NB4 (cell line): ENCODE data around the gene TGFBR1.

Source experiments
- DNase-seq: peaks from one replicate; pipeline ENCODE4 v3.0.0; 2010; ENCODE audit warnings: low read depth
- H3K4me3 ChIP-seq: one replicate; pipeline ENCODE4 v1.5.1; 2011; ENCODE audit warnings: mild to moderate bottlenecking, low read depth, low read length, moderate library complexity
- MYC ChIP-seq: IDR thresholded peaks from 2 replicates; pipeline ENCODE4 v1.6.1; 2011; ENCODE audit warnings: low read depth, low read length
- POLR2A ChIP-seq: IDR thresholded peaks from 2 replicates; pipeline ENCODE4 v1.6.1; 2011; ENCODE audit warnings: mild to moderate bottlenecking; ENCODE audit not compliant: insufficient read length; ENCODE audit errors: extremely low read depth
- TF ChIP-seq, protein P1 (sequence below): IDR thresholded peaks from 2 replicates; pipeline ENCODE4 v1.6.1; 2011; ENCODE audit warnings: low read depth, low read length
- TF ChIP-seq, protein P2 (sequence below): IDR thresholded peaks from one replicate; pipeline ENCODE4 v1.5.1; 2012; ENCODE audit warnings: low read depth, low read length

TGFBR1 gene

GRCh38 chr9:99185934-99186333 lies 81.0 kb downstream of the TGFBR1 start:
- no peak for TF ChIP-seq POLR2A
- TF ChIP-seq, protein P1, sequence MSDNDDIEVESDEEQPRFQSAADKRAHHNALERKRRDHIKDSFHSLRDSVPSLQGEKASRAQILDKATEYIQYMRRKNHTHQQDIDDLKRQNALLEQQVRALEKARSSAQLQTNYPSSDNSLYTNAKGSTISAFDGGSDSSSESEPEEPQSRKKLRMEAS, result no peak
- TF ChIP-seq, protein P2, sequence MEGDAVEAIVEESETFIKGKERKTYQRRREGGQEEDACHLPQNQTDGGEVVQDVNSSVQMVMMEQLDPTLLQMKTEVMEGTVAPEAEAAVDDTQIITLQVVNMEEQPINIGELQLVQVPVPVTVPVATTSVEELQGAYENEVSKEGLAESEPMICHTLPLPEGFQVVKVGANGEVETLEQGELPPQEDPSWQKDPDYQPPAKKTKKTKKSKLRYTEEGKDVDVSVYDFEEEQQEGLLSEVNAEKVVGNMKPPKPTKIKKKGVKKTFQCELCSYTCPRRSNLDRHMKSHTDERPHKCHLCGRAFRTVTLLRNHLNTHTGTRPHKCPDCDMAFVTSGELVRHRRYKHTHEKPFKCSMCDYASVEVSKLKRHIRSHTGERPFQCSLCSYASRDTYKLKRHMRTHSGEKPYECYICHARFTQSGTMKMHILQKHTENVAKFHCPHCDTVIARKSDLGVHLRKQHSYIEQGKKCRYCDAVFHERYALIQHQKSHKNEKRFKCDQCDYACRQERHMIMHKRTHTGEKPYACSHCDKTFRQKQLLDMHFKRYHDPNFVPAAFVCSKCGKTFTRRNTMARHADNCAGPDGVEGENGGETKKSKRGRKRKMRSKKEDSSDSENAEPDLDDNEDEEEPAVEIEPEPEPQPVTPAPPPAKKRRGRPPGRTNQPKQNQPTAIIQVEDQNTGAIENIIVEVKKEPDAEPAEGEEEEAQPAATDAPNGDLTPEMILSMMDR, result no peak
- DNase-seq, result no peak
- H3K4me3 ChIP-seq, result no peak overlapping the region

GRCh38 chr9:99187311-99187710 lies 82.4 kb downstream of the TGFBR1 start:
- DNase-seq, result no peak
- TF ChIP-seq MYC (no peak), POLR2A (no peak)
- TF ChIP-seq, protein P1, result no peak
- TF ChIP-seq, protein P2, result no peak
- no peak overlapping the region for H3K4me3 ChIP-seq

- H3K4me3 ChIP-seq, result no peak overlapping the region
- DNase-seq, result no peak
- no peak for TF ChIP-seq MYC
- TF ChIP-seq, protein P2, result no peak
- TF ChIP-seq POLR2A, result no peak
- TF ChIP-seq, protein P1, result no peak
Measured at GRCh38 chr9:99189186-99189585, 84.3 kb downstream of the TGFBR1 start.

DNA sequence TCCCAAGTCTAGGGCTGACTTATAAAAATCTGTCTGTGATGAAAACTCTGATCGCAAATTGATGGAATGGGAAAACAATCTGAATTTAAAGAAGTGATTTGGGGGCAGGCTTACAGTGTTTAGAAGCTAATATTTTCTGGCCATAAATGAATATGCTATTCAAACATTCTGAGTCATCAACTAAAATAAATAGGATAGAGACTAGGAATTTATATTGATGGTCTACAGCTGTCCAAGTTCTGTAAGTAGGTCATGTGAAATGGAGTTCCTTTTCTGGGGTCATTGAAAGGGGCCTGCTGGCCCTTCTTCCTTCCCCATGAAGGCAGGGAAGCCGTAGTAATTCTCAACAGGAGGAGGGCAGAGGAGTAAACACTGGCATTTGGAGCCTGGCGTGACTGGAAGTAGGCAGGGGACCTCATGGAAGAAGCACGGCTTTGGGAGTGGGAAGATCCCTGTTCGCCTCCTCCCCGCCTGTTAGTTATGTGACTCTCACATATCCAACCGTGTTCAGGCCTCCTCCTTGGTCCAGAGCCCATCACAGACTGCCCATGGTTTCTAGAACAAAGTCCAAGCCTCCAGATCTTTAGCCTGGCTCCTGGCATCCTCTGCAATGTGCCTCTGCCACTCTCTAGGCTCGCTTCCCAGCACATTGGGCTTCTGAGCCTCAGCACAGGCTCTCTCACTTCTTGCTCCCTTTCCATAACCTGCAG lies 85.1 kb downstream of the TGFBR1 start:
- no peak for DNase-seq
- TF ChIP-seq POLR2A (no peak), MYC (no peak)
- TF ChIP-seq, protein P1, result no peak
- TF ChIP-seq, protein P2, result no peak
- no peak overlapping the region for H3K4me3 ChIP-seq

GRCh38 chr9:99190597-99191283 lies 85.8 kb downstream of the TGFBR1 start:
- no peak for DNase-seq
- H3K4me3 ChIP-seq, result no peak overlapping the region

More at GRCh38 chr9:99190597-99191283, 85.8 kb downstream of the TGFBR1 start:
- TF ChIP-seq, protein P2, result no peak
- TF ChIP-seq, protein P1, result no peak
- TF ChIP-seq MYC (no peak), POLR2A (no peak)
